HCT116 (cell line): Measurements from ENCODE around the gene SSRP1. TPM values are rescaled to one million over a fixed set of nuclear protein-coding genes. Genes with fewer than 3 reads are reported as not detected.
A peak's percentile ranks its signal among the peaks of the same experiment; 100 is the strongest.

Experiments used
- ATAC-seq: fragments of 200-7000 bp; cut with Tn5 transposase; 2 replicates; pipeline ENCODE4 v1.9.1; 2020; ENCODE audit warnings: mild to moderate bottlenecking, moderate library complexity
- BruUV-seq: library from RNA; stranded (reverse); fragments of 400-500 nt; replicated peaks from 2 replicates; lab custom pipeline; 2021; lab: Mats Ljungman, UMichigan
- CTCF ChIA-PET: fragments of 300-600 bp; sonication (Branson Sonifier 250); formaldehyde crosslinking; loops from one replicate; lab custom pipeline; 2021; ENCODE audit warnings: antibody characterized with exemption; lab: Charles Lee
- POLR2A ChIA-PET: fragments of 300-600, 350-600 bp; sonication (Branson Sonifier 250); formaldehyde crosslinking; loops from one replicate; lab custom pipeline; 2021; ENCODE audit warnings: antibody characterized with exemption; lab: Charles Lee
- RAD21 ChIA-PET, 2 experiments: fragments of 300-600 bp; sonication (Branson Sonifier 250); formaldehyde crosslinking; loops; one replicate each; lab custom pipeline; 2023; ENCODE audit warnings: low total read pairs in 2 of 2; ENCODE audit not compliant: uncharacterized antibody in 2 of 2, unreplicated experiment in 2 of 2, low non-redundant PET in 1 of 2; lab: Charles Lee
- DNase-seq: peaks from one replicate; pipeline ENCODE4 v3.0.0-alpha.2; 2010; ENCODE audit warnings: low read depth, low spot score
- H2AFZ ChIP-seq: fragments of 200-600 bp; shearing (Covaris generic), sonication (generic); 2 replicates; pipeline ENCODE4 v1.6.1; 2017; ENCODE audit warnings: low read depth, mixed run types, mixed read lengths, antibody characterized with exemption, low read length; ENCODE audit not compliant: poor library complexity, severe bottlenecking
- H3K27ac ChIP-seq: 2 replicates; pipeline ENCODE4 v1.5.1; 2012; ENCODE audit warnings: low read depth, low read length
- H3K27me3 ChIP-seq: fragments of 200-600 bp; sonication (generic); 2 replicates; pipeline ENCODE4 v1.6.1; 2016; ENCODE audit warnings: mixed run types, low read length, mixed read lengths; ENCODE audit not compliant: insufficient read depth
- H3K36me3 ChIP-seq, 2 experiments: fragments of 200-500 bp in 1 of 2; fragments of 200-600 bp in 1 of 2; sonication (Bioruptor generic) in 1 of 2; sonication (generic) in 1 of 2; 2 replicates each; pipeline versions ENCODE4 v1.5.1 to v1.6.1; 2014 to 2016; ENCODE audit warnings: low read length in 2 of 2, inconsistent platforms in 1 of 2, mixed read lengths in 1 of 2, mixed run types in 1 of 2; ENCODE audit not compliant: insufficient read depth in 2 of 2, control insufficient read depth in 1 of 2
- H3K4me1 ChIP-seq, 2 experiments: fragments of 200-600 bp in 1 of 2; sonication (generic) in 1 of 2; 2 replicates each; pipeline versions ENCODE4 v1.5.1 to v1.6.1; 2012 to 2017; ENCODE audit warnings: low read length in 2 of 2, inconsistent platforms in 1 of 2, mild to moderate bottlenecking in 1 of 2, mixed read lengths in 1 of 2, mixed run types in 1 of 2, moderate library complexity in 1 of 2; ENCODE audit not compliant: insufficient read depth in 2 of 2, control insufficient read depth in 1 of 2
- H3K4me2 ChIP-seq: fragments of 200-600 bp; sonication (generic); 2 replicates; pipeline ENCODE4 v1.6.1; 2017; ENCODE audit warnings: mixed run types, low read length, mixed read lengths
- H3K4me3 ChIP-seq, 2 experiments: fragments of 200-600 bp in 1 of 2; sonication (generic) in 1 of 2; replicated peaks in 1 of 2; 2 replicates each; pipeline ENCODE4 v1.5.1; 2011 to 2016; ENCODE audit warnings: low read length in 2 of 2, control low read depth in 1 of 2, low read depth in 1 of 2, mild to moderate bottlenecking in 1 of 2, mixed read lengths in 1 of 2, mixed run types in 1 of 2
- H3K79me2 ChIP-seq: fragments of 200-600 bp; sonication (generic); 2 replicates; pipeline ENCODE4 v1.6.1; 2017; ENCODE audit warnings: mild to moderate bottlenecking, mixed run types, low read length, moderate library complexity, mixed read lengths; ENCODE audit not compliant: insufficient read depth
- H3K9ac ChIP-seq: fragments of 200-600 bp; sonication (generic); 2 replicates; pipeline ENCODE4 v1.6.1; 2016; ENCODE audit warnings: low read length, mixed read lengths
- H3K9me2 ChIP-seq: fragments of 200-600 bp; sonication (generic), shearing (Covaris generic); 2 replicates; pipeline ENCODE4 v1.6.1; 2017; ENCODE audit warnings: mixed run types, mild to moderate bottlenecking, moderate library complexity; ENCODE audit not compliant: insufficient read depth
- H3K9me3 ChIP-seq, 2 experiments: fragments of 200-500 bp in 1 of 2; fragments of 200-600 bp in 1 of 2; sonication (Bioruptor generic) in 1 of 2; sonication (generic) in 1 of 2; 2 replicates each; pipeline ENCODE4 v1.6.1; 2014 to 2017; ENCODE audit warnings: low read length in 2 of 2, mixed read lengths in 2 of 2, inconsistent platforms in 1 of 2, low read depth in 1 of 2, mild to moderate bottlenecking in 1 of 2, mixed run types in 1 of 2, moderate library complexity in 1 of 2; ENCODE audit not compliant: control insufficient read depth in 1 of 2, insufficient read depth in 1 of 2
- H4K20me1 ChIP-seq: fragments of 200-600 bp; sonication (generic), shearing (Covaris generic); 2 replicates; pipeline ENCODE4 v1.6.1; 2017; ENCODE audit warnings: mixed run types, mild to moderate bottlenecking, moderate library complexity; ENCODE audit not compliant: insufficient read depth
- CBX3 ChIP-seq: IDR thresholded peaks from 2 replicates; pipeline ENCODE4 v1.6.1; 2012; ENCODE audit warnings: low read depth
- CEBPB ChIP-seq: IDR thresholded peaks from 2 replicates; pipeline ENCODE4 v1.6.1; 2012; ENCODE audit warnings: low read depth
- JUND ChIP-seq: IDR thresholded peaks from 2 replicates; pipeline ENCODE4 v1.6.1; 2012
- RAD21 ChIP-seq: IDR thresholded peaks from 2 replicates; pipeline ENCODE4 v1.6.1; 2012; ENCODE audit warnings: low read depth, mild to moderate bottlenecking
- TCF7L2 ChIP-seq: IDR thresholded peaks from 2 replicates; pipeline ENCODE4 v1.7.0; 2011; ENCODE audit warnings: borderline replicate concordance, inconsistent platforms; ENCODE audit not compliant: insufficient read depth, insufficient read length; ENCODE audit errors: extremely low read depth
- ZFX ChIP-seq: fragments of 450-650 bp; IDR thresholded peaks from 2 replicates; pipeline ENCODE4 v1.6.1; 2017
- intact Hi-C: fragments of 100-400 bp; cut with micrococcal nuclease; formaldehyde crosslinking; loops from 2 replicates; pipeline ENCODE4 v1.10.0; 2022
- total RNA-seq: library from RNA; stranded (reverse); gene quantifications from one replicate; pipeline ENCODE4 v1.2.1, GENCODE V29; 2021; ENCODE audit not compliant: unreplicated experiment
- TF ChIP-seq, protein P1 (sequence below): IDR thresholded peaks from 2 replicates; pipeline ENCODE4 v1.6.1; 2012
- TF ChIP-seq, protein P2 (sequence below), 3 experiments: fragments of 200-600 bp in 1 of 3; sonication (generic) in 1 of 3; IDR thresholded peaks in 2 of 3; conservative IDR thresholded peaks in 1 of 3; 2 replicates each; pipeline ENCODE4 v1.5.1; 2012 to 2017; ENCODE audit warnings: low read depth in 2 of 3, low read length in 2 of 3, antibody characterized with exemption in 1 of 3, borderline replicate concordance in 1 of 3, control low read depth in 1 of 3, mild to moderate bottlenecking in 1 of 3, mixed read lengths in 1 of 3, mixed run types in 1 of 3, moderate library complexity in 1 of 3; ENCODE audit not compliant: insufficient read depth in 1 of 3

Gene SSRP1
- total RNA-seq, 1 experiment from 2014 or later: 260 TPM

DNA sequence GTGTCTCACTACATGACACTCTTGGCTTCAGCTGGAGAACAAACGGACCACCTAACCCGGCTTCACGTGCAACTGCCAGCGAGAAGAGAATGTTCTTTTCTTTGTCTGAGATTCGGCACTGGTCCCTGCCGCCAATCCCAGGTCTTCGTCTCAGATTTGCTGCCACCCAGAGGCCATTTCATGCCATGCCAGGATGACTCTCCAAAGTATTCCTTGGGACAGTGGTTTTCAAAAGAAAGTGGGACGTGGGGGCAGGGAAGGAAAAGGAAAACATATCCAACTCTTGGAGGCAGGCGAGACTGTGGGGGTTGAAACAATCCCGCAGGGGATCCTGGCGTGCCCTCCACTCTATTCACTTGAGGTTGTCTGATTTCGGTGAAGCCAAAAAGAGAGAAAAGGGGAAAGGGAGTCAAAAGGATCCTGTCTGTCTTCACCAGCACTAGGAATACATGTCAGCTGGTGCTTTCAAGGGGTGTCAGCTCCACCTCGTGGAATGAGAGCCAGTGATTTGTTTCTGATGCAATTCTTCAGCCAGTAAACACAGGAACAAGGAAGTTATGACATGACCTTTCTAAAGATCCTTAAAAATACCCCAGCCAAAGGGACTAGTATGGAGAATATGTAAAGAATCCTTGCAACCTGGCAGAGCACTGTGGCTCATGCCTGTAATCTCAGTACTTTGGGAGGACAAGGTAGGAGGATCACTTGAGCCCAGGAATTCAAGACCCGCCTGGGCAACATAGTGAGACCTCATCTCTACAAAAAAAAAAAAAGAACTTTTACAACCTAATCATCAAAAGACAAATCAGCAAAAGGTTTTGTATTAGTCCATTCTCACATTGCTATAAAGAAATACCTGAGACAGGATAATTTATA lies 57.6 kb downstream of the SSRP1 start:
- peak overlapping the region; percentile 92 for H3K4me2 ChIP-seq
- ChIA-PET CTCF (interaction anchor here (1.4 to 1.5 kb wide), 2 partner anchors 9 to 29 kb away, joined by 3 to 5 read pairs; no protein-coding TSS in a partner anchor), POLR2A (interaction anchor here (1.1 kb wide), 1 partner anchor 33 kb away, joined by 3 read pairs; no protein-coding TSS in a partner anchor), RAD21 (no interaction called here)
- peak; percentile 97 for ATAC-seq
- H3K36me3 ChIP-seq: no peaks in the 10 kb centered on the region
- DNase-seq: peak; percentile 69
- H3K9ac ChIP-seq: peak overlapping the region; percentile 41
- no peaks in the 10 kb centered on the region for H3K79me2 ChIP-seq
- H3K4me3 ChIP-seq: peak overlapping the region; percentile 8 to 54; a peak in 3 of 4 replicates
- H4K20me1 ChIP-seq: no peaks in the 10 kb centered on the region
- BruUV-seq: TSS peak; percentile 80
- H3K9me3 ChIP-seq: no peaks in the 10 kb centered on the region
- H3K9me2 ChIP-seq: no peaks in the 10 kb centered on the region
- peak overlapping the region; percentile 100 for H2AFZ ChIP-seq
- intact Hi-C loops: no loop called here
- peak overlapping the region; percentile 4; the same call in 1 of the 2 replicates for H3K27ac ChIP-seq
- peak; percentile 20 for TF ChIP-seq TCF7L2
- TF ChIP-seq CBX3: 0 out of 2 replicates have a peak, but pooled peaks have one; percentile 20
- TF ChIP-seq JUND: no peak
- TF ChIP-seq RAD21: peak; percentile 68
- TF ChIP-seq, protein P1, sequence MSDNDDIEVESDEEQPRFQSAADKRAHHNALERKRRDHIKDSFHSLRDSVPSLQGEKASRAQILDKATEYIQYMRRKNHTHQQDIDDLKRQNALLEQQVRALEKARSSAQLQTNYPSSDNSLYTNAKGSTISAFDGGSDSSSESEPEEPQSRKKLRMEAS: peak; percentile 78
- TF ChIP-seq ZFX: no peak
- peak; percentile 70; the same call in 1 of the 2 replicates for TF ChIP-seq CEBPB
- TF ChIP-seq, protein P2, sequence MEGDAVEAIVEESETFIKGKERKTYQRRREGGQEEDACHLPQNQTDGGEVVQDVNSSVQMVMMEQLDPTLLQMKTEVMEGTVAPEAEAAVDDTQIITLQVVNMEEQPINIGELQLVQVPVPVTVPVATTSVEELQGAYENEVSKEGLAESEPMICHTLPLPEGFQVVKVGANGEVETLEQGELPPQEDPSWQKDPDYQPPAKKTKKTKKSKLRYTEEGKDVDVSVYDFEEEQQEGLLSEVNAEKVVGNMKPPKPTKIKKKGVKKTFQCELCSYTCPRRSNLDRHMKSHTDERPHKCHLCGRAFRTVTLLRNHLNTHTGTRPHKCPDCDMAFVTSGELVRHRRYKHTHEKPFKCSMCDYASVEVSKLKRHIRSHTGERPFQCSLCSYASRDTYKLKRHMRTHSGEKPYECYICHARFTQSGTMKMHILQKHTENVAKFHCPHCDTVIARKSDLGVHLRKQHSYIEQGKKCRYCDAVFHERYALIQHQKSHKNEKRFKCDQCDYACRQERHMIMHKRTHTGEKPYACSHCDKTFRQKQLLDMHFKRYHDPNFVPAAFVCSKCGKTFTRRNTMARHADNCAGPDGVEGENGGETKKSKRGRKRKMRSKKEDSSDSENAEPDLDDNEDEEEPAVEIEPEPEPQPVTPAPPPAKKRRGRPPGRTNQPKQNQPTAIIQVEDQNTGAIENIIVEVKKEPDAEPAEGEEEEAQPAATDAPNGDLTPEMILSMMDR (IDR thresholded peaks at IDR 0.05 in 2 of 3, conservative IDR thresholded peaks at IDR 0.05 in 1 of 3; ENCODE audit: borderline replicate concordance in 1 of 3, insufficient read depth in 1 of 3, low read depth in 2 of 3, low read length in 2 of 3): peak; percentile 65 to 93 (median 88); a peak in 5 of 6 replicates
- no peaks in the 10 kb centered on the region for H3K27me3 ChIP-seq
- H3K4me1 ChIP-seq: peaks cover 9 to 15% of the 10 kb centered on the region in 2 experiments
